Measurements from ENCODE around the gene ACTN1. TPM values are rescaled to one million over a fixed set of nuclear protein-coding genes. Genes with fewer than 3 reads are reported as not detected.

Gene ACTN1
- total RNA-seq, 4 donors from 2014 or later = 40.3 to 585 (median 80.1) TPM

GRCh38 chr14:68944162-68944561 is 34.9 kb downstream of the ACTN1 start:
- H3K27me3 ChIP-seq = no peaks in the 10 kb centered on the region
- no peak overlapping the region for H3K4me3 ChIP-seq
- DNase-seq = no peak
- no peaks in the 10 kb centered on the region for H3K9me3 ChIP-seq
- peak overlapping the region in 2 of 4 donors; percentile 42 to 86 for H3K27ac ChIP-seq
- H3K4me1 ChIP-seq = peaks cover 0 to 88% (median 9%) of the 10 kb centered on the region in 4 donors
- no peaks in the 10 kb centered on the region for H3K36me3 ChIP-seq
- TF ChIP-seq CTCF (IDR thresholded peaks at IDR 0.05) = no peak
- no peak for TF ChIP-seq POLR2A (IDR thresholded peaks at IDR 0.05)

GRCh38 chr14:68943107-68943506 is 36.0 kb downstream of the ACTN1 start:
- H3K36me3 ChIP-seq = no peaks in the 10 kb centered on the region
- TF ChIP-seq POLR2A (IDR thresholded peaks at IDR 0.05) (no peak), CTCF (IDR thresholded peaks at IDR 0.05) (no peak)
- H3K27me3 ChIP-seq = no peaks in the 10 kb centered on the region
- no peak for DNase-seq
- peak overlapping the region in 3 of 4 donors; percentile 13 to 86 (median 43) for H3K27ac ChIP-seq
- H3K9me3 ChIP-seq = no peaks in the 10 kb centered on the region
- peaks cover 0 to 89% (median 9%) of the 10 kb centered on the region in 4 donors for H3K4me1 ChIP-seq
- H3K4me3 ChIP-seq = no peak overlapping the region

- H3K27me3 ChIP-seq = no peaks in the 10 kb centered on the region
- H3K9me3 ChIP-seq = no peaks in the 10 kb centered on the region
- no peaks in the 10 kb centered on the region for H3K36me3 ChIP-seq
- TF ChIP-seq POLR2A (IDR thresholded peaks at IDR 0.05) (no peak), CTCF (IDR thresholded peaks at IDR 0.05) (no peak)
- H3K4me3 ChIP-seq = no peak overlapping the region
- H3K4me1 ChIP-seq = peaks cover 0 to 89% (median 5%) of the 10 kb centered on the region in 4 donors
- DNase-seq = no peak
- peak overlapping the region in 3 of 4 donors; percentile 17 to 86 (median 43) for H3K27ac ChIP-seq
Measured at GRCh38 chr14:68942296-68943035, 36.6 kb downstream of the ACTN1 start.

- Histone ChIP-seq H3K36me3 (no peaks in the 10 kb centered on the region), H3K27me3 (no peaks in the 10 kb centered on the region), H3K27ac (peak overlapping the region in 3 of 4 donors; percentile 27 to 86 (median 31)), H3K4me3 (no peak overlapping the region), H3K4me1 (peaks cover 0 to 85% (median 3%) of the 10 kb centered on the region in 4 donors), H3K9me3 (no peaks in the 10 kb centered on the region)
- DNase-seq = no peak
- no peak for TF ChIP-seq POLR2A (IDR thresholded peaks at IDR 0.05)
- no peak for TF ChIP-seq CTCF (IDR thresholded peaks at IDR 0.05)
Measured at GRCh38 chr14:68941820-68942219, 37.3 kb downstream of the ACTN1 start.

GRCh38 chr14:68940614-68941185 is 38.4 kb downstream of the ACTN1 start:
- no peak for DNase-seq
- H3K4me1 ChIP-seq = peaks cover 0 to 75% (median 3%) of the 10 kb centered on the region in 4 donors
- H3K27me3 ChIP-seq = no peaks in the 10 kb centered on the region
- H3K9me3 ChIP-seq = no peaks in the 10 kb centered on the region
- TF ChIP-seq POLR2A (IDR thresholded peaks at IDR 0.05) = no peak
- TF ChIP-seq CTCF (IDR thresholded peaks at IDR 0.05) = no peak
- H3K4me3 ChIP-seq = no peak overlapping the region
- H3K36me3 ChIP-seq = no peaks in the 10 kb centered on the region
- peak overlapping the region; percentile 52 to 86 (median 77) for H3K27ac ChIP-seq
